Skeletal muscle tissue (tissue), 4 donors: ENCODE measurements around the gene RMND5B. TPM values are rescaled to one million over a fixed set of nuclear protein-coding genes. Genes with fewer than 3 reads are reported as not detected.

ENCODE experiments used
- H3K27ac ChIP-seq: one replicate; pipeline ENCODE4 v1.7.0; 2013; ENCODE audit warnings: mild to moderate bottlenecking, low read depth, low read length, inconsistent platforms
- H3K27me3 ChIP-seq, 3 donors: one replicate each; pipeline ENCODE4 v1.7.0; 2013; ENCODE audit warnings: low read length in 3 of 3; ENCODE audit not compliant: control insufficient read depth in 3 of 3, insufficient read depth in 3 of 3
- H3K36me3 ChIP-seq, 3 donors: one replicate each; pipeline ENCODE4 v1.7.0; 2013; ENCODE audit warnings: low read length in 3 of 3; ENCODE audit not compliant: control insufficient read depth in 3 of 3, insufficient read depth in 3 of 3
- H3K4me1 ChIP-seq, 3 donors: one replicate each; pipeline ENCODE4 v1.7.0; 2013; ENCODE audit warnings: low read length in 3 of 3, mild to moderate bottlenecking in 3 of 3; ENCODE audit not compliant: control insufficient read depth in 3 of 3, insufficient read depth in 3 of 3
- H3K4me3 ChIP-seq, 3 donors: one replicate each; pipeline ENCODE4 v1.7.0; 2013; ENCODE audit warnings: low read length in 3 of 3
- H3K9ac ChIP-seq, 3 donors: one replicate each; pipeline ENCODE4 v1.7.0; 2013; ENCODE audit warnings: low read length in 3 of 3, mild to moderate bottlenecking in 3 of 3, moderate library complexity in 2 of 3, low read depth in 1 of 3
- H3K9me3 ChIP-seq, 3 donors: one replicate each; pipeline ENCODE4 v1.7.0; 2013; ENCODE audit warnings: low read length in 3 of 3; ENCODE audit not compliant: control insufficient read depth in 3 of 3
- total RNA-seq: library from RNA; depleted of rRNA; stranded (reverse); fragments of >200 nt; gene quantifications from one replicate; pipeline ENCODE4 v1.2.3, GENCODE V29; 2014
- donor health status: Osteomylitis.

The RMND5B gene
- total RNA-seq, 1 donor from 2014 or later: 29.2 TPM

GRCh38 chr5:178145965-178146820, 15.4 kb downstream of the RMND5B start:
- Histone ChIP-seq H3K9me3 (no peaks in the 10 kb centered on the region), H3K27ac (no peak overlapping the region), H3K27me3 (no peaks in the 10 kb centered on the region), H3K36me3 (peaks cover 69 to 81% (median 70%) of the 10 kb centered on the region in 3 donors), H3K4me1 (peaks cover 9 to 22% (median 18%) of the 10 kb centered on the region in 3 donors), H3K4me3 (no peak overlapping the region), H3K9ac (no peak overlapping the region)

GRCh38 chr5:178147406-178147805, 16.6 kb downstream of the RMND5B start:
- Histone ChIP-seq H3K27me3 (no peaks in the 10 kb centered on the region), H3K4me3 (no peak overlapping the region), H3K9me3 (no peaks in the 10 kb centered on the region), H3K9ac (no peak overlapping the region), H3K4me1 (peaks cover 14 to 34% (median 29%) of the 10 kb centered on the region in 3 donors), H3K27ac (no peak overlapping the region), H3K36me3 (peaks cover 70 to 83% (median 71%) of the 10 kb centered on the region in 3 donors)

- Histone ChIP-seq H3K9ac (no peak overlapping the region), H3K36me3 (peaks cover 54 to 64% (median 55%) of the 10 kb centered on the region in 3 donors), H3K4me1 (peaks cover 11 to 30% (median 26%) of the 10 kb centered on the region in 3 donors), H3K9me3 (no peaks in the 10 kb centered on the region), H3K27ac (no peak overlapping the region), H3K27me3 (no peaks in the 10 kb centered on the region), H3K4me3 (no peak overlapping the region)
These were observed 18.6 kb downstream of the RMND5B start for GRCh38 chr5:178149199-178149932.

- Histone ChIP-seq H3K4me3 (no peak overlapping the region), H3K9ac (no peak overlapping the region), H3K4me1 (peaks cover 11 to 28% (median 25%) of the 10 kb centered on the region in 3 donors), H3K27me3 (no peaks in the 10 kb centered on the region), H3K27ac (no peak overlapping the region), H3K36me3 (peaks cover 48 to 56% (median 49%) of the 10 kb centered on the region in 3 donors), H3K9me3 (no peaks in the 10 kb centered on the region)
These were observed 20.3 kb downstream of the RMND5B start for GRCh38 chr5:178150977-178151734.

- Histone ChIP-seq H3K9me3 (no peaks in the 10 kb centered on the region), H3K9ac (peak overlapping the region; percentile 82 to 84 (median 82)), H3K27me3 (no peaks in the 10 kb centered on the region), H3K4me1 (peaks cover 11 to 28% (median 25%) of the 10 kb centered on the region in 3 donors), H3K36me3 (peaks cover 32 to 40% (median 33%) of the 10 kb centered on the region in 3 donors), H3K27ac (peak overlapping the region; percentile 79), H3K4me3 (peak overlapping the region; percentile 87 to 90 (median 89))
These were observed 22.0 kb downstream of the RMND5B start for GRCh38 chr5:178152491-178153444.

GRCh38 chr5:178153530-178154340, 22.9 kb downstream of the RMND5B start, which contains the start of gene NHP2:
Gene NHP2, minus strand, starts transcription at chr5:178153885. Its CDS starts 68 bp downstream, at chr5:178153817.
- Histone ChIP-seq H3K27ac (peak within 1 kb of the TSS; percentile 79), H3K27me3 (no peaks in the 10 kb centered on the region), H3K9me3 (no peaks in the 10 kb centered on the region), H3K9ac (peak within 1 kb of the TSS; percentile 82 to 84 (median 82)), H3K4me3 (peak within 1 kb of the TSS; percentile 87 to 90 (median 89)), H3K4me1 (peaks cover 11 to 28% (median 25%) of the 10 kb centered on the region in 3 donors), H3K36me3 (peaks cover 22 to 30% (median 23%) of the 10 kb centered on the region in 3 donors)

- peaks cover 11 to 28% (median 25%) of the 10 kb centered on the region in 3 donors for H3K4me1 ChIP-seq
- no peaks in the 10 kb centered on the region for H3K27me3 ChIP-seq
- H3K9ac ChIP-seq: no peak overlapping the region
- H3K4me3 ChIP-seq: no peak overlapping the region
- H3K9me3 ChIP-seq: no peaks in the 10 kb centered on the region
- H3K27ac ChIP-seq: no peak overlapping the region
- peaks cover 9 to 17% (median 10%) of the 10 kb centered on the region in 3 donors for H3K36me3 ChIP-seq
These were observed 24.3 kb downstream of the RMND5B start for GRCh38 chr5:178155065-178155464.

- H3K36me3 ChIP-seq: no peaks in the 10 kb centered on the region
- peaks cover 7 to 22% (median 17%) of the 10 kb centered on the region in 3 donors for H3K27me3 ChIP-seq
- peaks cover 0 to 8% (median 8%) of the 10 kb centered on the region in 3 donors for H3K4me1 ChIP-seq
- no peak overlapping the region for H3K4me3 ChIP-seq
- H3K9ac ChIP-seq: no peak overlapping the region
- no peaks in the 10 kb centered on the region for H3K9me3 ChIP-seq
- no peak overlapping the region for H3K27ac ChIP-seq
These were observed 29.4 kb downstream of the RMND5B start for GRCh38 chr5:178160176-178160575.
